Measurements from ENCODE around the gene GTPBP10. TPM values are rescaled to one million over a fixed set of nuclear protein-coding genes. Genes with fewer than 3 reads are reported as not detected.

GTPBP10 gene
- total RNA-seq, 1 donor from 2014 or later = 20.8 TPM

DNA sequence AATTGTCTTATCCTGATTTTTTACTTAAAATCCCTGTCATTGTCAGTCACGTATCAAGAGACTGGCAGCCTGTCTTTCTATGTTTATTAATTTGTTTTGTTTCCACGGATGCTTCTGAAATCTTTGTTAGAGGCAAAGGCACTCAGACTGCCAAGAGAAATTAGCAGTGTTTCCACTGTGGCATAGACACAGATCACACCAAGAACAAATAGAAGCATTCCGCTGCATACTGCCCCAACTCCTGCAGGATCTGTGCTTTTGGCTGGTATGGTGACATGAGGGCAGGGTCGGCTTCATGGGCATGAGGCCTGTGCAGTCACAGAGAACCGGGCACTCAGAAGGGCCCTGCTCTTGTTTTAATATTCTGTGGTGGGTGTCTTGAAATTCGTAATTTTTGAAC lies 75.1 kb downstream of the GTPBP10 start:
- no peak overlapping the region for H3K4me3 Mint-ChIP-seq
- DNase-seq (ENCODE audit: low spot score in 2 of 2, unreplicated experiment in 2 of 2) = no peak
- TF ChIP-seq, protein P1, sequence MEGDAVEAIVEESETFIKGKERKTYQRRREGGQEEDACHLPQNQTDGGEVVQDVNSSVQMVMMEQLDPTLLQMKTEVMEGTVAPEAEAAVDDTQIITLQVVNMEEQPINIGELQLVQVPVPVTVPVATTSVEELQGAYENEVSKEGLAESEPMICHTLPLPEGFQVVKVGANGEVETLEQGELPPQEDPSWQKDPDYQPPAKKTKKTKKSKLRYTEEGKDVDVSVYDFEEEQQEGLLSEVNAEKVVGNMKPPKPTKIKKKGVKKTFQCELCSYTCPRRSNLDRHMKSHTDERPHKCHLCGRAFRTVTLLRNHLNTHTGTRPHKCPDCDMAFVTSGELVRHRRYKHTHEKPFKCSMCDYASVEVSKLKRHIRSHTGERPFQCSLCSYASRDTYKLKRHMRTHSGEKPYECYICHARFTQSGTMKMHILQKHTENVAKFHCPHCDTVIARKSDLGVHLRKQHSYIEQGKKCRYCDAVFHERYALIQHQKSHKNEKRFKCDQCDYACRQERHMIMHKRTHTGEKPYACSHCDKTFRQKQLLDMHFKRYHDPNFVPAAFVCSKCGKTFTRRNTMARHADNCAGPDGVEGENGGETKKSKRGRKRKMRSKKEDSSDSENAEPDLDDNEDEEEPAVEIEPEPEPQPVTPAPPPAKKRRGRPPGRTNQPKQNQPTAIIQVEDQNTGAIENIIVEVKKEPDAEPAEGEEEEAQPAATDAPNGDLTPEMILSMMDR (IDR thresholded peaks at IDR 0.05; ENCODE audit: unreplicated experiment) = no peak
- H3K27ac Mint-ChIP-seq = no peak overlapping the region
- H3K36me3 Mint-ChIP-seq = no peaks in the 10 kb centered on the region
- no peaks in the 10 kb centered on the region for H3K27me3 Mint-ChIP-seq (ENCODE audit: low read depth)
- no peaks in the 10 kb centered on the region for H3K9me3 Mint-ChIP-seq
- H3K4me1 Mint-ChIP-seq = no peaks in the 10 kb centered on the region

DNA sequence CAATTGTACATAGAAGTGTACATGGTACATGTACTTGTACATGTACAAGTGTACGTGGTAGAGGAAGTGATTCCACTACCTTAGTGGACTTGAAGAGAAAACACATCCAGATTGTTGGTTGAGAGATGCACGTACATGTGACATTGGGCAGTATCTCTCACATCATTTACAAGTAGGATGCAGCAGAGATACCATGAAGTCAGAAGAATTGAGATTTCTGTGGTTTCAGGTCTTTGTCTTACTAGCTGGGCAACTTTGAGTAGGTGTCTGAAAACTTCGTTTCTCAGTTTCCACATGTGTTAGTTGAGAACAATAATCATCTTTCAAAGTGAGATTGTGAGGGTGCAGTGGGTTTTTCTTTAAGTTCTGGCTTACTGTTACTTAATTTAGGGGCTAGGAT lies 78.2 kb downstream of the GTPBP10 start:
- H3K9me3 Mint-ChIP-seq = no peaks in the 10 kb centered on the region
- TF ChIP-seq, protein P1 (IDR thresholded peaks at IDR 0.05; ENCODE audit: unreplicated experiment) = no peak
- no peaks in the 10 kb centered on the region for H3K27me3 Mint-ChIP-seq (ENCODE audit: low read depth)
- H3K4me1 Mint-ChIP-seq = no peaks in the 10 kb centered on the region
- H3K27ac Mint-ChIP-seq = no peak overlapping the region
- no peak overlapping the region for H3K4me3 Mint-ChIP-seq
- no peak for DNase-seq (ENCODE audit: low spot score in 2 of 2, unreplicated experiment in 2 of 2)
- H3K36me3 Mint-ChIP-seq = no peaks in the 10 kb centered on the region

DNA sequence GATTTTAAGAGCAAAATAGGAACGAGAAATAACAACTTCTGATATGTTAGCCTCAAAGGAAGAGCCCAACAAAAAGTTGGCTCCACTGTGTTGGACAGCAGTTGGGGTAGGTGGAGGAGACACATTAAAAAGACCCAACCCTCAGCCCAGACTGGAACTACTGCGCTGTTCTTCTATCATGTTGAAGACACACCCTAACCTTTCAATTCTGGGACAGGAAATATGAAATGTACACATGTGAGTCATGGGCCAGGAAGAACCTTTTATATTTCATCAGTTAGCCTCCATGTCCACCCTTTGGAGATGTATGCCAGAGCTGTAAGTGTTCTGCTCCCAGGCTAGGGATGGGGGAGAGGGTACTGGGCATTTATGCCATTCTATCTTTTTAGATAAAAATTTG lies 78.9 kb downstream of the GTPBP10 start:
- TF ChIP-seq, protein P1 (IDR thresholded peaks at IDR 0.05; ENCODE audit: unreplicated experiment) = no peak
- no peak for DNase-seq (ENCODE audit: low spot score in 2 of 2, unreplicated experiment in 2 of 2)
- H3K36me3 Mint-ChIP-seq = no peaks in the 10 kb centered on the region
- H3K27me3 Mint-ChIP-seq (ENCODE audit: low read depth) = no peaks in the 10 kb centered on the region
- H3K4me1 Mint-ChIP-seq = peaks cover 2% of the 10 kb centered on the region
- no peak overlapping the region for H3K27ac Mint-ChIP-seq
- no peaks in the 10 kb centered on the region for H3K9me3 Mint-ChIP-seq
- no peak overlapping the region for H3K4me3 Mint-ChIP-seq

DNA sequence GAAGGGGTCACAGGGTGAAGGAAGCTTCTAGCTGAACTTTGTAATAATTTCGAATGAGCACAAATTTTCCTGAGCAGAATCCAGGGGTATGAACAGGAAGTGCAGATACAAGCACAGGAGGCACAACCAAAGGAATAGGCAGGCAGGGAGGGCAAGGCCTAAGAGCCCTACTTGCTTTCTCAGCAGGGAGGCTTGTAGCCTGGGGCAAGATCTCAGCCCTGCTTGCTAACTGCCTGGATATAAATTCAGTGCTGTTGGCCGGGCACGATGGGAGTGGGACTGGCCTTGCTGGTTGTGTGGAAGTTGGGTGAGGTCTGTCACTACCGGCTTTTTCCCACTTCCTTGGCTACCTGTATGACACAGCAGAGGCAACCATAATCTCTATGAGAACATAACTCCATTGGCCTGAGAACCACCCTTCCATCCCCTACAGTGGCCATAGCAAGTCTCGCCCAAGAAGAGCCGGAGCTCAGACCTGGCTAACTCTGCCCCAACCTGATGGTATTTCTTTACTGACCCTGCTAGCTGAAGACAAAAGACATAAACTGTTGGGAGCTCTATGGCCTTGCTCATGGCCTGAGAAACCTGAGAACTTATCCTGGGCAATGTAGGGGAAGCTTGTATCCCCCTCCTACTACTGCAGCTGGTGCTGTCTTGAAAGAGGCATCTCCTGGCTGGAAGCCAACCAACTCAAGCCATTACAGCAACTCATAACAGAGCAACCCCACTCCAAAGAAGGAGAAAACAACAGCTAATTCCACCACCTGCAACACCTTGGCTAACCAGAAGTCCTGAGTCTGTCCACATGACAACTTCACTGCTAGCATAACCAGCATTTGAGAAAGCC lies 84.3 kb downstream of the GTPBP10 start:
- peaks cover 4% of the 10 kb centered on the region for H3K27me3 Mint-ChIP-seq (ENCODE audit: low read depth)
- H3K4me3 Mint-ChIP-seq = no peak overlapping the region
- TF ChIP-seq, protein P1 (IDR thresholded peaks at IDR 0.05; ENCODE audit: unreplicated experiment) = no peak
- H3K27ac Mint-ChIP-seq = no peak overlapping the region
- peaks cover 19% of the 10 kb centered on the region for H3K9me3 Mint-ChIP-seq
- no peaks in the 10 kb centered on the region for H3K36me3 Mint-ChIP-seq
- H3K4me1 Mint-ChIP-seq = peaks cover 12% of the 10 kb centered on the region
- DNase-seq (ENCODE audit: low spot score in 2 of 2, unreplicated experiment in 2 of 2) = no peak

DNA sequence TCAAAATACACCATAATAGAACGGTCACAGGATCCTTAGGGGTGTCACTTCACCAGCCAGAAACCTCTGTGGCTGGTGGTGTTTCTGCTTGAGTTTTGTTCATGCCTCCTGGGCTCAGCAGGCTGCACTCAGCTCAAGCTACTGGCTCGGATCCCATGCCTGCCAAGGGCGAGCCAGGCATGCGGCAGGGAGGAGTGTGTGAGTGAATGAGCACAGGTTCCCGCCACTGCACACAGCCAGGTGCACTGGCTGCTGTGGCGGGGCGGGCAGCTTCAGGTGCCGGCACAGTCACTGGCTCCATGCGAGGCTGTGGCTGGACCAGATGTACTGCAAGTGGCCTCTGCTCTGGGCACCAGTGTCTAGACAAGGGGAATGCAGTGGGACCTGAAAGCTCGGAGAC lies 86.2 kb downstream of the GTPBP10 start:
- Mint-ChIP-seq H3K4me3 (no peak overlapping the region), H3K9me3 (peaks cover 35% of the 10 kb centered on the region), H3K36me3 (no peaks in the 10 kb centered on the region), H3K27me3 (ENCODE audit: low read depth) (peaks cover 4% of the 10 kb centered on the region), H3K27ac (no peak overlapping the region), H3K4me1 (peaks cover 12% of the 10 kb centered on the region)
- DNase-seq (ENCODE audit: low spot score in 2 of 2, unreplicated experiment in 2 of 2) = no peak
- TF ChIP-seq, protein P1 (IDR thresholded peaks at IDR 0.05; ENCODE audit: unreplicated experiment) = no peak

Data from mesothelial cell of epicardium (in vitro differentiated cells).